ENCODE data around the gene C5orf15.
A peak's percentile ranks its signal among the peaks of the same experiment; 100 is the strongest.
"Not testable (repeated sequence)": the region's sequence is repeated elsewhere in the genome, so short reads cannot be mapped to it uniquely, and the experiment has no call there.

The C5orf15 gene

GRCh38 chr5:133981714-133982113, 13.3 kb upstream of the C5orf15 start:
- no peak for DNase-seq (ENCODE audit: low spot score)

GRCh38 chr5:133980652-133981051, 12.2 kb upstream of the C5orf15 start:
- in situ Hi-C loops (cut with MboI; ENCODE audit: low pct_unique_long_range_greater_than_20kb, low sequenced_read_pairs, unreplicated experiment): no loop called here
- no peak for DNase-seq (ENCODE audit: low spot score)
- TF ChIP-seq CTCF (IDR thresholded peaks at IDR 0.05; ENCODE audit: extremely low read depth, insufficient read depth, missing control alignments): no peak

More at GRCh38 chr5:133981714-133982113, 13.3 kb upstream of the C5orf15 start:
- in situ Hi-C loops (cut with MboI; ENCODE audit: low pct_unique_long_range_greater_than_20kb, low sequenced_read_pairs, unreplicated experiment): no loop called here
- TF ChIP-seq CTCF (IDR thresholded peaks at IDR 0.05; ENCODE audit: extremely low read depth, insufficient read depth, missing control alignments): no peak

GRCh38 chr5:133978943-133979342, 10.5 kb upstream of the C5orf15 start:
- TF ChIP-seq CTCF (IDR thresholded peaks at IDR 0.05; ENCODE audit: extremely low read depth, insufficient read depth, missing control alignments): no peak
- in situ Hi-C loops (cut with MboI; ENCODE audit: low pct_unique_long_range_greater_than_20kb, low sequenced_read_pairs, unreplicated experiment): no loop called here
- DNase-seq (ENCODE audit: low spot score): no peak

- no peak for DNase-seq (ENCODE audit: low spot score)
- in situ Hi-C loops (cut with MboI; ENCODE audit: low pct_unique_long_range_greater_than_20kb, low sequenced_read_pairs, unreplicated experiment): no loop called here
- no peak for TF ChIP-seq CTCF (IDR thresholded peaks at IDR 0.05; ENCODE audit: extremely low read depth, insufficient read depth, missing control alignments)
Observed at GRCh38 chr5:133977858-133978257, 9.4 kb upstream of the C5orf15 start.

- no peak for TF ChIP-seq CTCF (IDR thresholded peaks at IDR 0.05; ENCODE audit: extremely low read depth, insufficient read depth, missing control alignments)
- in situ Hi-C loops (cut with MboI; ENCODE audit: low pct_unique_long_range_greater_than_20kb, low sequenced_read_pairs, unreplicated experiment): no loop called here
- DNase-seq (ENCODE audit: low spot score): peak; percentile 38
Observed at GRCh38 chr5:133977161-133977787, 8.8 kb upstream of the C5orf15 start.

- DNase-seq (ENCODE audit: low spot score); in situ Hi-C loops (cut with MboI; ENCODE audit: low pct_unique_long_range_greater_than_20kb, low sequenced_read_pairs, unreplicated experiment): not testable (repeated sequence)
Observed at GRCh38 chr5:133975546-133975945, 7.1 kb upstream of the C5orf15 start.

- TF ChIP-seq CTCF (IDR thresholded peaks at IDR 0.05; ENCODE audit: extremely low read depth, insufficient read depth, missing control alignments): no peak
- no peak for DNase-seq (ENCODE audit: low spot score)
- in situ Hi-C loops (cut with MboI; ENCODE audit: low pct_unique_long_range_greater_than_20kb, low sequenced_read_pairs, unreplicated experiment): no loop called here
Observed at GRCh38 chr5:133974142-133974541, 5.7 kb upstream of the C5orf15 start.

All from GM13977 (cell line).